HG02763 (cell line): ENCODE measurements around the gene CLCA2.

ENCODE experiments used
- ATAC-seq: cut with Tn5 transposase; IDR thresholded peaks from one replicate; pipeline ENCODE4 v1.9.1; 2021; ENCODE audit warnings: mild to moderate bottlenecking, moderate library complexity; ENCODE audit not compliant: unreplicated experiment

Gene CLCA2

GRCh38 chr1:86423873-86424272 lies at the start of gene CLCA2:
CLCA2 (plus strand) TSS chr1:86424171; CDS start chr1:86424248, 77 bp downstream.
- no peak for ATAC-seq

GRCh38 chr1:86375688-86376087 lies 48.3 kb upstream of the CLCA2 start:
- no peak for ATAC-seq

GRCh38 chr1:86377341-86377740 lies 46.6 kb upstream of the CLCA2 start:
- ATAC-seq, result no peak

GRCh38 chr1:86378813-86379212 lies 45.2 kb upstream of the CLCA2 start:
- no peak for ATAC-seq

GRCh38 chr1:86380257-86380861 lies 43.6 kb upstream of the CLCA2 start:
- ATAC-seq, result peak; percentile 77

- no peak for ATAC-seq
These were observed 42.7 kb upstream of the CLCA2 start for GRCh38 chr1:86381223-86381622.

- ATAC-seq, result peak; percentile 51
These were observed 41.1 kb upstream of the CLCA2 start for GRCh38 chr1:86382878-86383277.

GRCh38 chr1:86387916-86388627 lies 35.9 kb upstream of the CLCA2 start:
- no peak for ATAC-seq

- no peak for ATAC-seq
These were observed 35.2 kb upstream of the CLCA2 start for GRCh38 chr1:86388777-86389176.

- ATAC-seq, result peak; percentile 82
These were observed 34.7 kb upstream of the CLCA2 start for GRCh38 chr1:86389307-86389706.

- ATAC-seq, result no peak
These were observed 29.6 kb upstream of the CLCA2 start for GRCh38 chr1:86394416-86394815.

- peak; percentile 100 for ATAC-seq
These were observed 28.0 kb upstream of the CLCA2 start, which contains the start of gene ODF2L for GRCh38 chr1:86395751-86396497. ODF2L (minus strand) TSS chr1:86396323; CDS start chr1:86387027, 9,296 bp downstream.

- peak; percentile 2 for ATAC-seq
These were observed 27.5 kb upstream of the CLCA2 start for GRCh38 chr1:86396498-86396890.

GRCh38 chr1:86409416-86410021 lies 14.5 kb upstream of the CLCA2 start:
- no peak for ATAC-seq

GRCh38 chr1:86410879-86411278 lies 13.1 kb upstream of the CLCA2 start:
- no peak for ATAC-seq

- no peak for ATAC-seq
These were observed 7.6 kb upstream of the CLCA2 start for GRCh38 chr1:86416343-86416742.

GRCh38 chr1:86419277-86419903 lies 4.6 kb upstream of the CLCA2 start:
- ATAC-seq, result peak; percentile 85

GRCh38 chr1:86421601-86422280 lies 2.2 kb upstream of the CLCA2 start:
- no peak for ATAC-seq

- ATAC-seq, result no peak
These were observed 498 bp upstream of the CLCA2 start for GRCh38 chr1:86423473-86423872.

GRCh38 chr1:86429122-86429725 lies 5.3 kb downstream of the CLCA2 start:
- no peak for ATAC-seq
